GM18861 (cell line): Measurements from ENCODE around the gene KCNH2.
A peak's percentile ranks its signal among the peaks of the same experiment; 100 is the strongest.

Experiments
- ATAC-seq: cut with Tn5 transposase; IDR thresholded peaks from one replicate; pipeline ENCODE4 v1.9.1; 2021; ENCODE audit not compliant: unreplicated experiment

Gene KCNH2

GRCh38 chr7:150975536-150976319, 2.4 kb downstream of the KCNH2 start:
- ATAC-seq, result no peak

DNA sequence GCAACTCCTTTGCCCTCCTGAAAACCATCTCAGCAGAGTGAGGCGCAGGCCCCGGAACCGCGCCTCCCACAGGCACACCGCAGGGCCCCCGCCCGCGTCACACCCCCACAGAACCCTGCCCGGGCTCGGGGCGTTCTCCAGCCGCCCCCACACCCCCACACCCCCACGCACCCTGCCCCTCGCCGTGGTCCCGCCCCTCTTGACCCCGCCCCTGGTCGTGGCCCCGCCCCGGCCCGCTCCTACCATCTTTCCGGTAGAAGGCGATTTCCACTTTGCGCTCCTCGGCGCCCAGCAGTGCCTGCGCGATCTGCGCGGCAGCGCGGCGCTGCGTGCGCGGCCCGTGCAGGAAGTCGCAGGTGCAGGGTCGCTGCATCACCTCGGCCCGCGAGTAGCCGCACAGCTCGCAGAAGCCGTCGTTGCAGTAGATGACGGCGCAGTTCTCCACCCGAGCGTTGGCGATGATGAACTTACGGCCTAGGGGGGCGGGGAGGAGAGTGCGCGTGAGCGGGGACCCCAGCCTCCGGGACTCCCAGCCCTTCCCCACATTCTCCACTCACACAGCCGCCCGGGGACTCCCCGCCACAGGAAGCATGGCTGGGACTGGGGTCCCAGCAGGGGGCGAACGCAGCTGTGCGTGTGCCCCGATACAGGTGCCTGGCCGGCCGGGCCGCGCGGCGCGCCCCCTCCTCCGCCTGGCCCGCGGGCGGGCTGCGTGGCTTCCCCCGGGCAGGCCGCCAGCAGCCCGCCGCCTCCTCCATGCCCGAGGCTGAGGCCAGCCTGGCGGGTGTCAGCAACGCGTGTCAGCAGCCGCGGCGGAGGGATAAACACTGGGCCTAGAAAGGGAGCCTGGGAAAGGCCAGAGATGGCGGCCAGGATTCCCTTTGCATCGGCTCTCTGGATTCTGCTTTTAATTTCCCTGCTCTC, 3.4 kb downstream of the KCNH2 start:
- ATAC-seq, result no peak

DNA sequence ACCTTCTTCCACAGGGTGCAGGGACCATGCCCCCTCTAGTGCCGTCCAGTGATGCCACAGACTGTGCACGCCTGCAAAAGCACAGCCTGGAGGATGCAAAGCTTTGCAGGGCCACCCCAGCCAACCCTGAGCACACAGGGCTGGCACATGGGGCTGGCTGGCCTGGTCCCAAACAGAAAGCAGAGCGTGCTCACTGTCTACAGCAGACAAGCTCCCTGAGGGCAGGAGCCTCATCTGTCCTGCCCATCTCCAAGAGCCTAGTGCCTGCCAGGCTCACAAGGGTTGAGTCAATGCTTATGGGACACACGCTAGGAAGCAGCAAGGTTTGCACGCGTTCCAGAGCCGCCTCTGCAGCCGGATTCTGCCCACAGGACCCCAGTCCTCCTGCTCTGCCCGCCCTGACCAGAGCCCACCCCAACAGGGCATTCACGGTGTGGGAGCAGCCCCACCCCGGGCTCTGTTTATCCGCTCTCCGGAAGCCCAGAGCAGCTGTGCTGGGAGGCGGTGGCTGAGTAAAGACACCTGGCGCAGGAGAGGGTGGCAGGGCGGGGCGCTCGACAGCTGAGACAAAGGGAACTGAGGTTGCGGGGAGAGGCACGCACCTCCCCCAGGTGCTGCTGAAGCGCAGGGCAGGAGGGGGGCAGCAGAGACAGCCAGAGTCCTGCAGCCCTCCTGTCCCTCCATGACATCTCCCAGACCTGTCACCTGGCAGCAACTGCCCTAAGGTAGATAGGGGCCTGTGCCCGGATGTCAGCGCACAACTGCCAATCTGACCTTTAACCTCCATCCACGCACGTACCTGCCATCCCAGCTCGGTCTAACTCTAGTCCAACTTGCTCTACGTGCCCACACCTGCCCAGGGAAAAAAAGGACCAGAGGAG, 4.3 kb downstream of the KCNH2 start:
- ATAC-seq, result no peak

GRCh38 chr7:150972741-150973140, 5.4 kb downstream of the KCNH2 start:
- no peak for ATAC-seq

- no peak for ATAC-seq
Observed at GRCh38 chr7:150972023-150972468, 6.1 kb downstream of the KCNH2 start.

DNA sequence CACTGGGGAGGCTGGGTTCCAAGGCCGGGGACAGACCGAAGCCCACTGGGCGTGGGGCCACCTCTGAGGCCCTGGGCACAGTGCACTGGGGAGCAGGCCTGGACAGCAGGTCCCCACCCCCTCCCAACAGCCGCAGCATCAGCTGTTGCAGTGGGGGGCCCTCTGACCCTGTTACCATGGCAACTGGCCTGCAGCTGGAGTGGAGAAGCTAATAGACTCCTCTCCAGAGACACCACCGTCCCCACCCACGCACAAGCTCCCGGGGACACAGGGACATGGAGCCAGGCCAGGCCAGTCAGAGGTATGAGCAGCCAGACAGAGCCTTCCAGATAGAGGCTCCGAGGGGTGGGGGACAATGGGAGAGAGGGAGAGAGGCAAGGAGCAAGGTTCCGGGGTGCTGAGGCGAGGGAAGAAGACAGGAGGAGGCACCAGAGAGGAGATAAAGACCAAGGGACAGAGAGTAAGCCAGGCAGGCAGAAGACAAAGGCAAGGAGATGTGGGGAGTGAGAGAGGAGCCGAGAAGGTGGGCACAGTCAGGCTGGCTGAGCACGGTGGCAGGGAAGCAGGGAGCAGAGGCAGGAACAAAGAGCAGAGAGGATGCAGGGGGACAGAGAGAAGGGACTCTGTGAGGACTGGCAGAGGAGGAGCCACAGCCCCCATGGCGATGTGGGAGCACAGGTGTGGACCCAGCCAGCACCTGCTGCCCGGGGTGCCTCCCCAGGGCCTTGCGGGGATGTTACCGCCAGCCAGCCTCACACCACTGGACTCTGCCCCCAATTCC, 6.7 kb downstream of the KCNH2 start:
- no peak for ATAC-seq

DNA sequence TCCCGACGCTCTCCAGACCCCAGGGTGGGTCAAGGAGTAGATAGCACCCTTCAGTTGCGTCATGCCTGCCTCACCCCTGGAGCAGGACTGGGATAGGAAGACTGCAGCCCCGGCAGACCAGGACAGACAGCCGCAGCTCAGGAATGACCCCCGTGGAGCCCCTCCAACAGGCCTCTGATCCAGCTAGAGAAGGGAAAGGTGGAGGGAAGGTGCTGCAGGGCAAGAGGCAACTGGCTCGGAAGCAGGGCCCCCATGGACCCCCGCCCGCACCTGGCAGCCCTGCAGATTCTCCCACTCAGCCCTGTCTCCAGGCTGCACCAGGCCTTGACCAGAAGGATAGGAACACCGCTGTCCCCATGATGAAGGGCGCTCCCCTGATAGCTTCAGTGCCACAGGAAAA, 7.7 kb downstream of the KCNH2 start:
- ATAC-seq, result no peak

DNA sequence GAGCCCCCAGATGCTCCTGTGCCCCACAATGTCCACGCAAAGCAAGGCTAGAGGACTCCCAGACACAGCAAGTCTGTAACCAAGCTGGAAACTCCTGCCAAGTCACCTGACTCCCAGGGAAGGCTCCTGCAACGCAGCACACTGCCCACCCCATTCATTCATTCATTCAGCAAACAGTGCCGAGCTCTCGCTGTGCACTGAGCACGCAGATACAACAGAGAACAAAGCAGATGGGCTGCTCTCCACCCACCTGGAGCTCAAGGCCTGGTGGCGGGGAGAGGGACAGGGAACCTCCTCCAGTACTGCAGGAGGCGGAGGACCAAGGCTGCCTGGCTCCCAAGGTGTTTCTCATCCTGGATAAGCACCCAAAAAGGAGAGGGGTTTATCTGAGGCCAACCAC, 8.6 kb downstream of the KCNH2 start:
- no peak for ATAC-seq

DNA sequence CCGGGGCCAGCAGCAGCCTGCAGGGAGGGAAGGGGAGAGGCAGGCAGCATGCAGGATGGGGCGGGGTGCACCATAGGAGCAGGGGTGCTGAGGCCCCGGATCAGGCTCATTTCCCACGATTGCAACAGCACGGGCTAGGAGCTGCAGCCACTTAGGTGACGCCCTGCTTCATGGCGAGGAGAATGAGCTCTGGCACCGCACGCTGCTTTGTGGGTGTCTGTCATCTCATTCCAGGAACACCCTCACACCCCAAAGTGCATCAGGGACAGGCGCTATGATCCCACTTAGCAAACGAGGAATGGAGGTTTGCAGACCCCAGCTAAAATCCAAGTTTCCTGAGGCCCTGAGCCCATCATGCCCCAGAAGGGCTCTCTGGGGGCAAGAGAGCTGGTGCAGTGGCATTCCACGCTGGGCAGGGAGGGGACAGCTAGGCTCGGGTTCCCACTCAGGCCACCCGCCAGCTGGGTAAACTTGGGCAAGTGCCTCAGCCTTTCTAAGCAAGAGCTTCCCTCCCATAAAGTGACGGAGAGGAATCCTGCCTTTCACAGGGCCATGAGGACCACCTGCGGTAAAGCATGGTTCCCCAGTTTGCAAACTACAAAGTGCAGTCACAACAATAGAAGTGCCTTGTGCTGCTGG, 9.3 kb downstream of the KCNH2 start:
- no peak for ATAC-seq

GRCh38 chr7:150968056-150968733, 9.9 kb downstream of the KCNH2 start:
- no peak for ATAC-seq

DNA sequence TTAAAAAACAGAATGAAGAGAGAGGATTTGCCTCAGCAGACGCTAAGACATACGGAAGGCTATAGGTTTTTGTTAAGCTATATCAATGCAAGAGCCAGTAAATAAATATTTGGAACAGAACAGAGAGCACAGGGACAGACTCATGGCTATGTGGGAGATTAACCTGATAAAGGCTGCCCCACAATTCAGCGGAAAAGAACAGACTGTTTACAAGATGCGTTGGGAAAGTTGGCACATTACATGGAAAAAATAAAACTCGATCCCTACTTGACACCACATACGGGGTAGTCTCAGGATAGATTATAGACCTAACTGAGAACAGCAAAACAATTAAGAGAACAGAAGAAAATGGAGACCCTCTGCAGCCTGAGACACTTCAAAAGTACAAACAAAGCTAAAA, 10.8 kb downstream of the KCNH2 start:
- no peak for ATAC-seq

DNA sequence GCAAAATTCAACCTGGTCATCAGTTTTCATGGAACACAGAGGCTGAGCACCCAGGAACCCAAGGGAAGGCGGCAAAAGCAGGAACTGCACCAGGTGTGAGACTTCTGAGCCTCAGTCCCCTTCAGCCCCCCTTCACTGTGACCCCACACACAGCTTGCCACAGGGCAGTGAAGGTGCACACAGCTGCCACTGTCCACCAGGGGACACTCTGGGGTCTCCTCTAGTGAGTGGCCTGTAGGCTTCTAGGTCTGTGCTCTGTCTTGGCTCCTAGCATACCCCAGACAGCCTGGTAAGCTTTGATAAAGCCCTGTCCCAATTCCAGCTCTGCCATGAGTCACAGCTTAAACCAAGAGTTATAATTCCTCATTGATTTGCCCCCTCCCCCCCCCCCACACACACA, 12.1 kb downstream of the KCNH2 start:
- ATAC-seq, result no peak

DNA sequence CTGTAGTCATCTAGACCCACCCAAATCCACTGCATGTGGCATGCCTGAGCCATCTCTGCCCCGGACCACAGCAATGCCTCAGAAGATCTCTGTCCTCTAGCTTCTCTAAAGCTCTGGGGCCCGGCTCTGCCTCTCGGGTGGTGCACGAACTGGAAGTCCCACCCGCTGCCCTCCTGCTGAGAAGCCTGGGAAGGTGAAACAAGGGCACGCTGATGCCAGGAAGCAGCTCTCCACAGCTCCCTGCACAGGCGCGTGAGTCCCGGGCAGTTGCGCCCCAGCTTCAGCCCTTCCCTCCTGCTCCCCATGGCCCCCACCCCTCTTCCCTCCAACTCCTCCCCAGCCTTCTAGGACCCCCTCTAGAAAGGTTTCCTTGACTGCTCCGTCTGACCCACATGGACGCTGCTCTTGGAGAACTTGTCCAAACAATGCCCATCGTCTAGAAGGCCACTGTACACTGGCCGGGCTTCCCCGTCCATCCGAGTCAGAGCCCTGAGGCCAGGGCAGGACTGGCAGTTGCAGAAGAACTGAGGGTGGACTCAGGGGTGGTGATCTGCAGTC, 12.8 kb downstream of the KCNH2 start:
- ATAC-seq, result no peak

GRCh38 chr7:150964593-150965111, 13.5 kb downstream of the KCNH2 start:
- ATAC-seq, result no peak

DNA sequence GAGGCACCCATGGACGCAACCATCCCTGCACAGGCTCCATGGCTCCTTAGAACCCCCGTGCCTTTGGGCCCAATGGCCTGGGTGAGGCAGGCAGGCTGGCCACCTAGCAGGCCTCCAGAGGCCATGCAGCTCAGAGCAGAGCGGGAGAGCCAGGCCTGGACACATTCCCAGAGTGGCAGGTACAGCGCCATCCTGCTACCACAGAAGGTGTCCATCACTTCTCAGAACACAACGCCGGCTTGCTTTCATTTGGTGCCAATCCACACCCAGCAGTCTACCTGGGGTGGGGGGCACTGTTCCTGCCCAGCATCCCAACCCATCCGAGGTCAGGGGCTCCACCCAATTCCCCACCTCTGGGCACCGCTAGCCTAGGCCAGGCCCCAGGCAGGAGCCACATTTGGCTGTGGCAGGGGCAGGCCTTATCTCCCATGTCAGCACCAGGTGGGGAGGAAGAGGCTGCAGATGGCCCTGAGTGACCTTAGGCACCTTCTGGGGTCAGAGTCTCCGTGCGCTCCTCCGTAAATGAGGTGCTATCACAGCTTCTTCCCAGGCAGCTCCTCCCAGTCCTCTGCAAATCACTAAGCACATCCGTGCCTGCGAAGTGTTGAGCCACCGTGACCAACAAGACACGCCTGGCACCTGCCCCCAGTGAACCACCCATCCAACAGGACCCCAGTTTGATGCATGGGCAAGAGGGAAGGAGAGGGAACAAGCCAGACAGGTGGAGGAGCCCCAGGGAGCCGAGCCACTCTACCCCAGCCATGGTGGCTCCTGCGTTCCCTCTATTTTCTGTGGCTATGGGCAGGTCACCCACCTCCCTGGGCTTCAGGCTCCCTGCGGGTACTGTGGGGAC, 14.2 kb downstream of the KCNH2 start:
- no peak for ATAC-seq

DNA sequence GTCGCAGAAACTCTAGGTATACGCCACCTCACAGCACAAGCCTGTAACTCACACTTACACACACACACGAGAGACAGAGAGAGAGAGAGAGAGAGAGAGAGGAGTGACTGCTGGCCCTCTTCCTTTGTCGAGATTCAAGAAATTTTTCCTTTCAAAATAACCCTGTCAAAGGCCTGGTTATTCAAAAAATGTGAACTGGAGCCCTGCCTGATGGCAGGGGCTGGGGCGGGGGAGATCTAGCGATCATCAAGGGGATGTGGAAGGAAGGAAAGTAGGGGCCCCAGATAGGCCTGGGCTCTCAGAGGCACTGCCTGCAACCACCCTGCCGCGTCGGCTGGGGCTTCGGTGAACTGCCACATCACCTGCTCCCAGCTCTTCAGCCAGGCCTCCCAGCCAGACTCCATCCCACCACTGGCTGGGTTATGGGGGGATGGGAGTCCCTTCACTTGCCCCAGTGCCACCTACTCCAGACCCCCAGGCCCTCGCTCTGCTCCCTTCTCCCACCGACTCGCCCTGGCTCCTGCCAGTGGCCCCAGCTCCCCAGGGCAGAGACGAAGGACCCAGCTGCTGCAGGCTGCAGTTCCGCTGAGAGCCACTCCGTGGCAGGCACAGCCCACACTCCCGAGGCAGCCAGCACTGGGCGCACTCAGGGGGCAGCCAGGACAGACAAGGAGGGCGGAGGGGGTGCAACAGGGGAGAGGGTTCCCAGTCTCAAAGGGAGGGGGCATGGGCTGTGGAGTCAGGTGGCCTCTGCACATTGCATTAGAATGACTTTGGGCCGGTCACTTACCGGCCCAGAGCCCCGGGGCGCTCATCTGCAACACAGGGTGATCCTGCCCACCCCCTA, 15.3 kb downstream of the KCNH2 start:
- peak; percentile 76 for ATAC-seq

DNA sequence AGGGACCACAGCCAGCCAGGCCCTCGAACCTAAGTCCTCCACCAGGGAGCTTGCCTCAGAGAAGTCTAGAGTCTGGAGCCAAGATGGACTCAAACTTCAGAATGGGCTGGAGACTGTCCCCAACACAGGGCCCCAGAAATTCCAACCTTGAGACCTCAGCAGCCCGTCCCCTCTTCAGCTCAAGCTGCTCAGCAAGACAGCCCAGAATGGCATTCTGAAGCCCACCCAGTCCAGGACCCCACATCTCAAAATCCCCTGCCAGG, 15.9 kb downstream of the KCNH2 start:
- no peak for ATAC-seq
